Lower leg skin (tissue), 4 donors: ENCODE measurements around the gene ARHGAP12. TPM values are rescaled to one million over a fixed set of nuclear protein-coding genes. Genes with fewer than 3 reads are reported as not detected.

Source experiments
- DNase-seq, 2 donors: peaks; one replicate each; pipeline ENCODE4 v3.0.0-alpha.2; 2019; ENCODE audit warnings: low spot score in 2 of 2
- H3K4me3 ChIP-seq: fragments of 200-600 bp; sonication (generic); 2 replicates; pipeline ENCODE4 v1.5.1; 2017; ENCODE audit warnings: mild to moderate bottlenecking, low read depth; ENCODE audit not compliant: poor library complexity, severe bottlenecking
- POLR2A ChIP-seq, 2 donors: fragments of 450-650 bp; IDR thresholded peaks; one replicate each; pipeline ENCODE4 v1.6.1; 2016 to 2017; ENCODE audit warnings: antibody characterized with exemption in 2 of 2, mild to moderate bottlenecking in 1 of 2, moderate library complexity in 1 of 2
- WGBS, 2 donors: methylation state at CpG; one replicate each; pipeline ENCODE4 v1.1.5; 2018; 5-methylcytosine and 5-hydroxymethylcytosine counted together
- intact Hi-C: fragments of 100-400 bp; cut with DNase I; formaldehyde crosslinking; loops from one replicate; pipeline ENCODE4 v1.15.0; 2023; ENCODE audit warnings: low total_unique reads
- total RNA-seq, 4 donors: library from RNA; depleted of rRNA; stranded (reverse); fragments of >200 nt; gene quantifications; one replicate each; pipeline ENCODE4 v1.1.0, GENCODE V29; 2016
- TF ChIP-seq, protein P1 (sequence below), 3 donors: fragments of 450-650 bp; IDR thresholded peaks; one replicate each; pipeline ENCODE4 v1.5.1; 2016; ENCODE audit warnings: antibody characterized with exemption in 3 of 3, mild to moderate bottlenecking in 3 of 3, moderate library complexity in 2 of 3

The ARHGAP12 gene
- total RNA-seq, 4 donors from 2014 or later, result 29.9 to 35.2 (median 31.4) TPM

DNA sequence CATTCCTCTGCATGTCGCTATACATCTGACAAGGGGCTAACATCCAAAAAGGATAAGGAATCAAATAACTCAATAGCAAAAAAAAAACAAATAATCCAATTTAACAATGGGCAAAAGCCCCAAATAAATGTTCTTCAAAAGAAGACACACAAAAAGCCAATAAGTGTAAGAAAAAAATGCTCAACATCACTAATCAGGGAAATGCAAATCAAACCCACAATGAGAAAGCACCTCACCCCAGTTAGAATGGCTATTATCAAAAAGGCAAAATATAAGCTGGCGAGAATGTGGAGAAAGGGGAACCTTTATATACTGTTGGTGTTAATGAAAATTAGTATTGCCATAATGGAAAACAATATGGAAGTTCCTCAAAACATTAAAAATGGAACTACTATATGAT, 14.3 kb downstream of the ARHGAP12 start:
- no peak overlapping the region for H3K4me3 ChIP-seq
- TF ChIP-seq, protein P1, sequence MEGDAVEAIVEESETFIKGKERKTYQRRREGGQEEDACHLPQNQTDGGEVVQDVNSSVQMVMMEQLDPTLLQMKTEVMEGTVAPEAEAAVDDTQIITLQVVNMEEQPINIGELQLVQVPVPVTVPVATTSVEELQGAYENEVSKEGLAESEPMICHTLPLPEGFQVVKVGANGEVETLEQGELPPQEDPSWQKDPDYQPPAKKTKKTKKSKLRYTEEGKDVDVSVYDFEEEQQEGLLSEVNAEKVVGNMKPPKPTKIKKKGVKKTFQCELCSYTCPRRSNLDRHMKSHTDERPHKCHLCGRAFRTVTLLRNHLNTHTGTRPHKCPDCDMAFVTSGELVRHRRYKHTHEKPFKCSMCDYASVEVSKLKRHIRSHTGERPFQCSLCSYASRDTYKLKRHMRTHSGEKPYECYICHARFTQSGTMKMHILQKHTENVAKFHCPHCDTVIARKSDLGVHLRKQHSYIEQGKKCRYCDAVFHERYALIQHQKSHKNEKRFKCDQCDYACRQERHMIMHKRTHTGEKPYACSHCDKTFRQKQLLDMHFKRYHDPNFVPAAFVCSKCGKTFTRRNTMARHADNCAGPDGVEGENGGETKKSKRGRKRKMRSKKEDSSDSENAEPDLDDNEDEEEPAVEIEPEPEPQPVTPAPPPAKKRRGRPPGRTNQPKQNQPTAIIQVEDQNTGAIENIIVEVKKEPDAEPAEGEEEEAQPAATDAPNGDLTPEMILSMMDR (IDR thresholded peaks at IDR 0.05), result no peak
- TF ChIP-seq POLR2A (IDR thresholded peaks at IDR 0.05), result no peak
- intact Hi-C loops, result no loop called here
- no peak for DNase-seq
- 92 to 99% methylated on average over 2 of the region's 2 CpGs for WGBS, 2 donors

- intact Hi-C loops, result no loop called here
- no peak overlapping the region for H3K4me3 ChIP-seq
- TF ChIP-seq, protein P1 (IDR thresholded peaks at IDR 0.05), result no peak
- TF ChIP-seq POLR2A (IDR thresholded peaks at IDR 0.05), result no peak
- 22 to 26% methylated on average over 10 of the region's 10 CpGs for WGBS, 2 donors
- DNase-seq, result no peak
Measured at GRCh38 chr10:31912898-31913850, 15.5 kb downstream of the ARHGAP12 start.

- intact Hi-C loops, result no loop called here
- DNase-seq, result no peak
- no peak overlapping the region for H3K4me3 ChIP-seq
- TF ChIP-seq POLR2A (IDR thresholded peaks at IDR 0.05), result no peak
- TF ChIP-seq, protein P1 (IDR thresholded peaks at IDR 0.05), result no peak
- 38 to 40% methylated on average over 2 of the region's 2 CpGs for WGBS, 2 donors
Measured at GRCh38 chr10:31912289-31912688, 16.3 kb downstream of the ARHGAP12 start.

DNA sequence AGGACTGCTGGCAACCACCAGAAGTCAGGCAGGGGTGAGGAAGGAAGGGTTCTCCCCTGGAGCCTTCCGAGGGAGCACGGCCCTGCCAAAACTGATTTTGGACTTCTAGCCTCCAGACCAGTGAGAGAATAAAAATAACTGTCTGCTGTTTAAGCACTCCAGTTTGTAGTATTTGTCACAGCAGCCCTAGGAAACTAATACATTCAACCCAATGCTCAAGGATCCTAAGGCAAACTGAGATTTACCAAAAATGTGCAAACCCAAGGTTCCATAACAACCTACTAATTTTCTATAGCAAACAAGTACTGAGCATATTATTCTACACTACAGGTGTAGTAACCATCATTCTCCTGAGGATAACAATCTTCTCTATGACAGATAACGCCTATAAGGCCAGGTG, 18.6 kb downstream of the ARHGAP12 start:
- no peak for TF ChIP-seq POLR2A (IDR thresholded peaks at IDR 0.05)
- TF ChIP-seq, protein P1 (IDR thresholded peaks at IDR 0.05), result no peak
- DNase-seq, result no peak
- WGBS, 2 donors, result 73 to 84% methylated on average over 3 of the region's 3 CpGs

GRCh38 chr10:31908157-31908556, 20.5 kb downstream of the ARHGAP12 start:
- WGBS, 2 donors, result 67 to 77% methylated on average over 7 of the region's 7 CpGs
- no peak for TF ChIP-seq POLR2A (IDR thresholded peaks at IDR 0.05)
- TF ChIP-seq, protein P1 (IDR thresholded peaks at IDR 0.05), result no peak
- DNase-seq, result no peak
- H3K4me3 ChIP-seq, result no peak overlapping the region
- intact Hi-C loops, result no loop called here

More for the DNA sequence above, 18.6 kb downstream of the ARHGAP12 start:
- intact Hi-C loops, result no loop called here
- no peak overlapping the region for H3K4me3 ChIP-seq
